ENCODE data around the gene PDCD1.

Gene PDCD1

GRCh38 chr2:241843321-241844065 is 15.2 kb downstream of the PDCD1 start:
- no peak for TF ChIP-seq CTCF (IDR thresholded peaks at IDR 0.05)

GRCh38 chr2:241842620-241843211 is 16.0 kb downstream of the PDCD1 start:
- no peak for TF ChIP-seq CTCF (IDR thresholded peaks at IDR 0.05)

- TF ChIP-seq CTCF (IDR thresholded peaks at IDR 0.05), result no peak
Measured at GRCh38 chr2:241842067-241842415, 16.7 kb downstream of the PDCD1 start.

- TF ChIP-seq CTCF (IDR thresholded peaks at IDR 0.05), result no peak
Measured at GRCh38 chr2:241841181-241842066, 17.3 kb downstream of the PDCD1 start.

- no peak for TF ChIP-seq CTCF (IDR thresholded peaks at IDR 0.05)
Measured at GRCh38 chr2:241837197-241837965, 21.3 kb downstream of the PDCD1 start.

GRCh38 chr2:241836292-241836691 is 22.4 kb downstream of the PDCD1 start:
- no peak for TF ChIP-seq CTCF (IDR thresholded peaks at IDR 0.05)

- TF ChIP-seq CTCF (IDR thresholded peaks at IDR 0.05), result no peak
Measured at GRCh38 chr2:241835611-241836010, 23.1 kb downstream of the PDCD1 start.
